HFF-Myc (cell line): ENCODE results near the gene FSTL5.

Source experiments
- DNase-seq: peaks from one replicate; pipeline ENCODE4 v3.0.0-alpha.2; 2011; ENCODE audit warnings: low read depth; ENCODE audit errors: extremely low read depth
- H3K4me3 ChIP-seq: replicated peaks from 2 replicates; pipeline ENCODE4 v1.5.1; 2011; ENCODE audit warnings: low read depth, mild to moderate bottlenecking, control low read depth, low read length
- TF ChIP-seq, protein P1 (sequence below): IDR thresholded peaks from 2 replicates; pipeline ENCODE4 v1.5.1; 2012; ENCODE audit warnings: mild to moderate bottlenecking, low read depth, low read length, control low read depth; ENCODE audit errors: missing control alignments

The FSTL5 gene

GRCh38 chr4:161714022-161714751 lies 449.6 kb downstream of the FSTL5 start:
- peak; percentile 88 for DNase-seq
- TF ChIP-seq, protein P1, sequence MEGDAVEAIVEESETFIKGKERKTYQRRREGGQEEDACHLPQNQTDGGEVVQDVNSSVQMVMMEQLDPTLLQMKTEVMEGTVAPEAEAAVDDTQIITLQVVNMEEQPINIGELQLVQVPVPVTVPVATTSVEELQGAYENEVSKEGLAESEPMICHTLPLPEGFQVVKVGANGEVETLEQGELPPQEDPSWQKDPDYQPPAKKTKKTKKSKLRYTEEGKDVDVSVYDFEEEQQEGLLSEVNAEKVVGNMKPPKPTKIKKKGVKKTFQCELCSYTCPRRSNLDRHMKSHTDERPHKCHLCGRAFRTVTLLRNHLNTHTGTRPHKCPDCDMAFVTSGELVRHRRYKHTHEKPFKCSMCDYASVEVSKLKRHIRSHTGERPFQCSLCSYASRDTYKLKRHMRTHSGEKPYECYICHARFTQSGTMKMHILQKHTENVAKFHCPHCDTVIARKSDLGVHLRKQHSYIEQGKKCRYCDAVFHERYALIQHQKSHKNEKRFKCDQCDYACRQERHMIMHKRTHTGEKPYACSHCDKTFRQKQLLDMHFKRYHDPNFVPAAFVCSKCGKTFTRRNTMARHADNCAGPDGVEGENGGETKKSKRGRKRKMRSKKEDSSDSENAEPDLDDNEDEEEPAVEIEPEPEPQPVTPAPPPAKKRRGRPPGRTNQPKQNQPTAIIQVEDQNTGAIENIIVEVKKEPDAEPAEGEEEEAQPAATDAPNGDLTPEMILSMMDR = no peak
- H3K4me3 ChIP-seq = no peak overlapping the region

DNA sequence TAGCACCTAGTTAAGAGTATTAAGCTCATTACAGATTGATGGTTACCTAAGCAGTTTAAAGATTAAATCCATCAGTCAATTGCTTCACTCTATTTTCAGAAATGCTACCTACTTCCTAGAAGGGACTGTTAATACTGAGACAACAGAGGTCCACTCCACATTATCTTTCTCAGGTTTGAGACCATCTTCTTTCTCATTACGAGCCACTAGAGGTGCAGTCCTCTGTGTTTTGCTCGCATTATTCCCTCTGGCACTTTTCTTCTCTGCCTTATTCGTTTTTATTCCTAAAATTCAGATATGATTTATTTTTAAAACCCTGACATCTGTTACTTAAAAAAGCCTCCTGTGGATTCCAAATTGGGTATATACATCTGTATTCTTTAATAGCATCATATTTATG lies 459.1 kb downstream of the FSTL5 start:
- no peak overlapping the region for H3K4me3 ChIP-seq
- TF ChIP-seq, protein P1 = no peak
- no peak for DNase-seq

DNA sequence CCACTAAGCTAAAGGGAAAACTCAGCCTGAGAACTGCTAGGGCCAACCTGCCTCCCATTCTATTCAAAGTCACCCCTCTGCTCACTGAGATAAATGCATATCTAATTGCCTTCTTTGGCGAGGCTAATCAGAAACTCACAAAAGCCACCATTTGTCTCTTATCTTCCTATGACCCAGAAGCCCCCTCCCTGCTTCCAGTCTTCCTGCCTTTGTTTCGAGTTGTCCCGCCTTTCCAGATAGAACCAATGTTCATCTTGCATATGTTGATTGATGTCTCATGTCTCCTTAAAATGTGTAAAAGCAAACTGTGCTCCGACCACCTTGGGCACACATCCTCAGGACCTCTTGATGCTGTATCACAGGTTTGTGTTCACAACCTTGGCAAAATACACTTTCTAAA lies 459.8 kb downstream of the FSTL5 start:
- DNase-seq = no peak
- TF ChIP-seq, protein P1 = no peak
- no peak overlapping the region for H3K4me3 ChIP-seq

DNA sequence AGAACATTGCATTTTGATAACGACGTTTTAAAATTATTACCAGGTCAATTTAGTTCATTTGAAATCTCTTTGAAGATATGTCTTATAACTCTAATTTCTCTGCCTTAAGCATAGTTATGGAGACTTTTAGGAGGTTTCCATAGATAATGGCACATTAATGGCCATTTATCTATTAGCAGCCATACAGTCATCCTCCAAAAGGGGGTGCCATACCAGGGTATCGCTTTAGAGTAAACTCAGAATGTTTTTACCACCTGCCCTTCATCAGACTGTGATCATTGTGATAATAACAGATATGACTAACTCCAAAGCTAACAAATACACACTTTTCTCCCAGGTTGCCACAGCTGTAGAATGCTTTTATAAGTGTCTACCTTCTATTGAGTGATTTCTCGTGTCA lies 461.5 kb downstream of the FSTL5 start:
- no peak for DNase-seq
- no peak overlapping the region for H3K4me3 ChIP-seq
- TF ChIP-seq, protein P1 = peak; percentile 11

DNA sequence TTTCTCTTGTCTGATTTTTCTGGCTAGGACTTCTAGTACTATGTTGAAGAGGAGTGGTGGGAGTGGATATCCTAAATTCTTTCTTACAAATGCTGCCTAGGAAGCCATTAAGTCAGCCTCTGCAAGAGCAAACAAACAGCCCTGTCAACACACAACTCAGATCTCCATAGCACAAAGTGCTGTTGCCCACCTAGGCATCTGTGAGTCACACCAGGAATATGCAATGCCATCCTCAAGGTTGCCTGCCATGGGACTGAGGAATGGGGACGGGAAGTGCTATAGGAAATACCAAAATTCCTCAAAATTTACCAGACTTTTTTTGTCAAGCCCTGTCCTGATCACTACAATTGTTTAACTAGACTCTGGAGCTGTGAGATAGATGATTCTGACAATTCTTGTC lies 466.9 kb downstream of the FSTL5 start:
- DNase-seq = no peak
- no peak overlapping the region for H3K4me3 ChIP-seq
- TF ChIP-seq, protein P1 = no peak

- no peak overlapping the region for H3K4me3 ChIP-seq
- TF ChIP-seq, protein P1 = no peak
Measured at GRCh38 chr4:161680146-161680545, 483.7 kb downstream of the FSTL5 start.

GRCh38 chr4:161664740-161665139 lies 499.1 kb downstream of the FSTL5 start:
- TF ChIP-seq, protein P1 = no peak
- DNase-seq = no peak
- H3K4me3 ChIP-seq = no peak overlapping the region

More at GRCh38 chr4:161680146-161680545, 483.7 kb downstream of the FSTL5 start:
- no peak for DNase-seq
